PC-3 (cell line): Measurements from ENCODE around the gene PKNOX2. TPM values are rescaled to one million over a fixed set of nuclear protein-coding genes. Genes with fewer than 3 reads are reported as not detected.

ENCODE experiments used
- ATAC-seq: fragments of 200-7000 bp; cut with Tn5 transposase; 2 replicates; pipeline ENCODE4 v1.9.1; 2020; ENCODE audit warnings: mild to moderate bottlenecking, moderate library complexity
- BruUV-seq: library from RNA; stranded (reverse); fragments of 400-500 nt; replicated peaks from 2 replicates; lab custom pipeline; 2021; lab: Mats Ljungman, UMichigan
- CTCF ChIA-PET: fragments of 300-600 bp; sonication (Branson Sonifier 250); formaldehyde crosslinking; loops from one replicate; lab custom pipeline; 2022; ENCODE audit warnings: antibody characterized with exemption; lab: Charles Lee
- POLR2A ChIA-PET: fragments of 300-600 bp; sonication (Branson Sonifier 250); formaldehyde crosslinking; loops from one replicate; lab custom pipeline; 2022; ENCODE audit warnings: antibody characterized with exemption; ENCODE audit not compliant: unreplicated experiment; lab: Charles Lee
- DNase-seq: peaks from one replicate; pipeline ENCODE4 v3.0.0-alpha.2; 2015
- H2AFZ ChIP-seq: fragments of 300-600 bp; sonication (generic); 2 replicates; pipeline ENCODE4 v1.6.0; 2016; ENCODE audit warnings: antibody characterized with exemption, low read length
- H3F3A ChIP-seq: fragments of 300-600 bp; sonication (generic); one replicate; pipeline ENCODE4 v1.6.0; 2017; ENCODE audit warnings: antibody characterized with exemption, low read length, control low read depth, mild to moderate bottlenecking; ENCODE audit not compliant: unreplicated experiment
- H3K27ac ChIP-seq: fragments of 300-600 bp; sonication (generic); 2 replicates; pipeline ENCODE4 v1.5.1; 2016; ENCODE audit warnings: mild to moderate bottlenecking, low read length
- H3K27me3 ChIP-seq: fragments of 300-600 bp; sonication (generic); 2 replicates; pipeline ENCODE4 v1.6.1; 2016; ENCODE audit warnings: low read length, mixed read lengths
- H3K36me3 ChIP-seq: fragments of 300-600 bp; sonication (generic); 2 replicates; pipeline ENCODE4 v1.6.1; 2016; ENCODE audit warnings: low read depth, mixed run types, low read length, mixed read lengths
- H3K4me1 ChIP-seq: fragments of 300-600 bp; sonication (generic); 2 replicates; pipeline ENCODE4 v1.5.1; 2016; ENCODE audit warnings: low read length; ENCODE audit not compliant: insufficient read depth
- H3K4me2 ChIP-seq: fragments of 300-600 bp; sonication (generic); 2 replicates; pipeline ENCODE4 v1.6.0; 2016; ENCODE audit warnings: low read length
- H3K4me3 ChIP-seq: fragments of 300-600 bp; sonication (generic); 2 replicates; pipeline ENCODE4 v1.5.1; 2016; ENCODE audit warnings: mild to moderate bottlenecking, low read length, mixed read lengths
- H3K79me2 ChIP-seq: fragments of 300-600 bp; sonication (generic); 2 replicates; pipeline ENCODE4 v1.6.1; 2017; ENCODE audit warnings: low read length, mixed read lengths
- H3K9ac ChIP-seq: fragments of 300-600 bp; sonication (generic); 2 replicates; pipeline ENCODE4 v1.6.0; 2016; ENCODE audit warnings: mild to moderate bottlenecking, low read length
- H3K9me2 ChIP-seq: fragments of 300-600 bp; sonication (generic); replicated peaks from 2 replicates; pipeline ENCODE4 v1.6.1; 2016; ENCODE audit warnings: mixed run types, low read length, mixed read lengths
- H3K9me3 ChIP-seq: fragments of 300-600 bp; sonication (generic); 2 replicates; pipeline ENCODE4 v1.6.1; 2016; ENCODE audit warnings: low read length, mixed read lengths
- H4K20me1 ChIP-seq: fragments of 300-600 bp; sonication (generic); 2 replicates; pipeline ENCODE4 v1.6.1; 2016; ENCODE audit warnings: low read length, mixed read lengths
- CTCF ChIP-seq: fragments of 300-600 bp; sonication (generic); conservative IDR thresholded peaks from 2 replicates; pipeline ENCODE4 v1.5.1; 2017; ENCODE audit warnings: antibody characterized with exemption, low read depth, mild to moderate bottlenecking, low read length
- EZH2 ChIP-seq: fragments of 300-600 bp; sonication (generic); IDR thresholded peaks from one replicate; pipeline ENCODE4 v1.6.1; 2017; ENCODE audit warnings: antibody characterized with exemption, mild to moderate bottlenecking, low read length; ENCODE audit not compliant: unreplicated experiment
- EZH2phosphoT487 ChIP-seq: fragments of 300-600 bp; sonication (generic); IDR thresholded peaks from 2 replicates; pipeline ENCODE4 v1.6.1; 2018; ENCODE audit warnings: mild to moderate bottlenecking, antibody characterized with exemption, low read length, borderline replicate concordance
- intact Hi-C: fragments of 100-400 bp; cut with micrococcal nuclease; formaldehyde crosslinking; loops from 2 replicates; pipeline ENCODE4 v1.9.0; 2023
- total RNA-seq: library from RNA; depleted of rRNA; stranded (reverse); fragments of >200 nt; gene quantifications from 2 replicates; pipeline ENCODE4 v1.2.3, GENCODE V29; 2014

Gene PKNOX2
- total RNA-seq, 1 experiment from 2014 or later: not detected

DNA sequence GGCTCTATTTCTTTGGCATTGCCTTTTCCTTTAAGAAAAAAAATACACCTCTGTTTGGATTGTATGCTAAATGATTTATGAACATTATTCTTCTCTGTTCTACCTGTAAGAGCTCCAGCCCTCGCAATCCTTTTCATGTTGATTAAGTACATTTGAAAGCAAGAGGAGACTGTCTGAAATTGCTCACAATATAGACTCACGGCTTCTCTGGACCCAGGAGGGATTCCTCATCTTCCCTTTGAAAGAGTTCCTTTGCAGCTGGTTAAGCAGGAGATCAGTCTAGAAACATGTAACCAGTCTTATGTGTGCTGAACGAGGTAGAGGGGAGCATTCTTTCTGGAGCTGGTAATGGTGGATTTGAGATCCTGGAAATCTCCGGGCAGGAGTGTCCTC is 47.4 kb downstream of the PKNOX2 start:
- Histone ChIP-seq H2AFZ (no peak overlapping the region), H3K4me3 (no peak overlapping the region), H3K9me3 (no peaks in the 10 kb centered on the region), H3F3A (no peaks in the 10 kb centered on the region), H3K4me2 (no peak overlapping the region), H3K27me3 (peaks cover 98% of the 10 kb centered on the region), H3K9me2 (no peaks in the 10 kb centered on the region), H3K9ac (no peak overlapping the region), H4K20me1 (no peaks in the 10 kb centered on the region), H3K27ac (no peak overlapping the region), H3K4me1 (no peaks in the 10 kb centered on the region), H3K36me3 (no peaks in the 10 kb centered on the region), H3K79me2 (no peaks in the 10 kb centered on the region)
- ATAC-seq (no peak), DNase-seq (no peak)
- BruUV-seq: no TSS peak
- CTCF ChIA-PET: no interaction called here
- no peak for TF ChIP-seq EZH2
- TF ChIP-seq CTCF: no peak
- no peak for TF ChIP-seq EZH2phosphoT487
- POLR2A ChIA-PET: no interaction called here
- intact Hi-C loops: no loop called here

GRCh38 chr11:125214601-125215565 is 50.3 kb downstream of the PKNOX2 start:
- ATAC-seq: no peak
- intact Hi-C loops: no loop called here
- no TSS peak for BruUV-seq
- H3K27me3 ChIP-seq: peaks cover 100% of the 10 kb centered on the region
- no peak overlapping the region for H3K4me3 ChIP-seq
- H3K79me2 ChIP-seq: no peaks in the 10 kb centered on the region
- no peak for DNase-seq
- no peaks in the 10 kb centered on the region for H3K9me3 ChIP-seq
- no peak overlapping the region for H2AFZ ChIP-seq
- H4K20me1 ChIP-seq: no peaks in the 10 kb centered on the region
- H3K36me3 ChIP-seq: no peaks in the 10 kb centered on the region
- H3K4me1 ChIP-seq: no peaks in the 10 kb centered on the region
- ChIA-PET POLR2A (no interaction called here), CTCF (no interaction called here)
- TF ChIP-seq EZH2phosphoT487 (no peak), CTCF (no peak), EZH2 (no peak)
- no peaks in the 10 kb centered on the region for H3K9me2 ChIP-seq
- H3K27ac ChIP-seq: no peak overlapping the region
- no peak overlapping the region for H3K9ac ChIP-seq
- no peak overlapping the region for H3K4me2 ChIP-seq
- no peaks in the 10 kb centered on the region for H3F3A ChIP-seq

DNA sequence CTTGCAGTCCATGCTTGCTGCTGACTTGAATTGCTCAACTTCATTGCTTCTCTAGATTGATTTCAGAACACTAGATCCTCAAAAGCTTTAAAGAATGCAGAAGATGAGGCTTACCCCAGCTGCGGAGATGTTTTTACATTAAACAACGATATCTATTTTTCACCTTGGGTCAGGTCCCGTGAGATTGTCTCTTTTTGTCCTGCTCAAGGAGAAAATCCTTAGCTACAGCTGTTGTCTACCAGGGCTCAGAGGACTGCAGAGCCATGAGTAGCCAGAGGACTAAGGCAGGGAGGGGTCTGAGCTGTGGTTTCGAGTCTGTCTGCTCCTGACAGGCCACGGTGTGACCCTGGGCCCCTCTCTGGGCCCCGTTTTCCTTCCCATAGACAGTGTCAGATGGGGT is 51.4 kb downstream of the PKNOX2 start:
- Histone ChIP-seq H3K27me3 (peaks cover 100% of the 10 kb centered on the region), H2AFZ (no peak overlapping the region), H3K27ac (no peak overlapping the region), H3K9ac (no peak overlapping the region), H3K4me3 (no peak overlapping the region), H3K79me2 (no peaks in the 10 kb centered on the region), H3K36me3 (no peaks in the 10 kb centered on the region), H3K4me1 (no peaks in the 10 kb centered on the region), H4K20me1 (no peaks in the 10 kb centered on the region), H3K9me2 (no peaks in the 10 kb centered on the region), H3K4me2 (no peak overlapping the region), H3F3A (no peaks in the 10 kb centered on the region), H3K9me3 (no peaks in the 10 kb centered on the region)
- POLR2A ChIA-PET: no interaction called here
- no peak for DNase-seq
- no peak for TF ChIP-seq EZH2phosphoT487
- CTCF ChIA-PET: interaction anchor here (0.5 kb wide), 1 partner anchor 813 kb away, joined by 3 read pairs; no protein-coding TSS in a partner anchor
- no TSS peak for BruUV-seq
- intact Hi-C loops: no loop called here
- ATAC-seq: no peak
